ENCODE data around the gene EDIL3.

- TF ChIP-seq CTCF (IDR thresholded peaks at IDR 0.05): peak in 2 of 4 experiments; percentile 25 to 45
- TF ChIP-seq EP300 (IDR thresholded peaks at IDR 0.05): no peak
- no peak for TF ChIP-seq POLR2A (IDR thresholded peaks at IDR 0.05)
Measured at GRCh38 chr5:84274585-84275468, 109.9 kb downstream of the EDIL3 start.

Measured in gastroesophageal sphincter (tissue), 3 donors.